IMR-90 (cell line): ENCODE results near the gene APLF.

Experiments used
- CEBPB ChIP-seq: IDR thresholded peaks from 2 replicates; pipeline ENCODE4 v1.6.1; 2012; ENCODE audit warnings: low read depth, low read length, improper control_type of control experiment
- CHD1 ChIP-seq: IDR thresholded peaks from 2 replicates; pipeline ENCODE4 v1.6.1; 2012; ENCODE audit warnings: low read depth, low read length, improper control_type of control experiment
- ELK1 ChIP-seq: fragments of 150-350 bp; IDR thresholded peaks from 2 replicates; pipeline ENCODE4 v1.6.1; 2016; ENCODE audit warnings: low read depth, mild to moderate bottlenecking, low read length, moderate library complexity, borderline replicate concordance
- FOS ChIP-seq: fragments of 150-350 bp; IDR thresholded peaks from 2 replicates; pipeline ENCODE4 v1.6.1; 2016; ENCODE audit warnings: low read depth, low read length
- MAZ ChIP-seq: IDR thresholded peaks from 2 replicates; pipeline ENCODE4 v1.6.1; 2012; ENCODE audit warnings: low read depth, mild to moderate bottlenecking, low read length, improper control_type of control experiment, moderate library complexity, borderline replicate concordance
- POLR2A ChIP-seq: IDR thresholded peaks from 2 replicates; pipeline ENCODE4 v1.6.1; 2012; ENCODE audit warnings: mild to moderate bottlenecking, low read depth, low read length
- TF ChIP-seq, protein P1 (sequence below): conservative IDR thresholded peaks from 2 replicates; pipeline ENCODE4 v1.5.1; 2012; ENCODE audit warnings: mild to moderate bottlenecking, low read depth, low read length, improper control_type of control experiment

DNA sequence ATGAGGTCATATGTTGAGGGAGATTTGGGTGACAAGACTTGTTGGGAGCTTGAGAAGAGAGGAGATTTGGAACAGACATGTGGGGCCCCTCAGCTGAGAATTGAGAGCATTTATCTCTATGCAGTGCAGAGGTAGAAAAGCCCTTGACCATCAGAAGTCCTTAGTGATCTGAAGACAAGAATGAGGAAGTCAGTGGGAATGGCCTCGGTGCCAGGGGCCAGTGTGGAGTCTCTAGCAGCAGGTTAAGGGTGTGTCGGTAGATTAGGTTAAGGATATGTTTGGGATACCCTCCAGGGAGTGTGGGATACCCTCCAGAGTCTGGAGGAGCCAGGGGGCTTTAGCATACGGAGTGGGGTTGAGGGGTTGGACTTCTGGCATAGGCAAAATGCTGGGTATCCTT lies 41.9 kb upstream of the APLF start:
- no peak for TF ChIP-seq POLR2A
- TF ChIP-seq, protein P1, sequence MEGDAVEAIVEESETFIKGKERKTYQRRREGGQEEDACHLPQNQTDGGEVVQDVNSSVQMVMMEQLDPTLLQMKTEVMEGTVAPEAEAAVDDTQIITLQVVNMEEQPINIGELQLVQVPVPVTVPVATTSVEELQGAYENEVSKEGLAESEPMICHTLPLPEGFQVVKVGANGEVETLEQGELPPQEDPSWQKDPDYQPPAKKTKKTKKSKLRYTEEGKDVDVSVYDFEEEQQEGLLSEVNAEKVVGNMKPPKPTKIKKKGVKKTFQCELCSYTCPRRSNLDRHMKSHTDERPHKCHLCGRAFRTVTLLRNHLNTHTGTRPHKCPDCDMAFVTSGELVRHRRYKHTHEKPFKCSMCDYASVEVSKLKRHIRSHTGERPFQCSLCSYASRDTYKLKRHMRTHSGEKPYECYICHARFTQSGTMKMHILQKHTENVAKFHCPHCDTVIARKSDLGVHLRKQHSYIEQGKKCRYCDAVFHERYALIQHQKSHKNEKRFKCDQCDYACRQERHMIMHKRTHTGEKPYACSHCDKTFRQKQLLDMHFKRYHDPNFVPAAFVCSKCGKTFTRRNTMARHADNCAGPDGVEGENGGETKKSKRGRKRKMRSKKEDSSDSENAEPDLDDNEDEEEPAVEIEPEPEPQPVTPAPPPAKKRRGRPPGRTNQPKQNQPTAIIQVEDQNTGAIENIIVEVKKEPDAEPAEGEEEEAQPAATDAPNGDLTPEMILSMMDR, result no peak
- no peak for TF ChIP-seq ELK1
- no peak for TF ChIP-seq CHD1
- TF ChIP-seq MAZ, result no peak
- no peak for TF ChIP-seq CEBPB
- TF ChIP-seq FOS, result no peak
